ENCODE measurements around the gene CTAGE1.
"Not testable (repeated sequence)": the region's sequence is repeated elsewhere in the genome, so short reads cannot be mapped to it uniquely, and the experiment has no call there.

CTAGE1 gene

DNA sequence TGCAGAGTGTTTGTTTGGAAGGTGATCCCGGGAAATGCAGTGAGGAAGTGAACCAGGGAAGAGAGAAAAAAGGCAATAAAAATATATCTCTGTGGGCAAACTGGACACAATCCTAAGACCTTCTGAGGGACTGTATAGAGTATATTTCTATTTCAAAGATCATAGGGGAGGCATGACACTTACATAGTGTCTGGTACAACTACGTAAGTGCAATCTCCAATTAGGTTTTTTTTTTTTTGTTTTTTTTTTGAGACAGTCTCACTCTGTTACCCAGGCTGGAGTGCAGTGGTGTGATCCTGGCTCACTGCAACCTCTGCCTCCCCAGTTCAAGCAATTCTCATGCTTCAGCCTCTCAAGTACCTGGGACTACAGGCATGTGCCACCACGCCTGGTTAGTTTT is 24.6 kb downstream of the CTAGE1 start:
- not testable (repeated sequence) for DNase-seq (ENCODE audit: extremely low read depth in 1 of 2, low read depth in 1 of 2)

DNA sequence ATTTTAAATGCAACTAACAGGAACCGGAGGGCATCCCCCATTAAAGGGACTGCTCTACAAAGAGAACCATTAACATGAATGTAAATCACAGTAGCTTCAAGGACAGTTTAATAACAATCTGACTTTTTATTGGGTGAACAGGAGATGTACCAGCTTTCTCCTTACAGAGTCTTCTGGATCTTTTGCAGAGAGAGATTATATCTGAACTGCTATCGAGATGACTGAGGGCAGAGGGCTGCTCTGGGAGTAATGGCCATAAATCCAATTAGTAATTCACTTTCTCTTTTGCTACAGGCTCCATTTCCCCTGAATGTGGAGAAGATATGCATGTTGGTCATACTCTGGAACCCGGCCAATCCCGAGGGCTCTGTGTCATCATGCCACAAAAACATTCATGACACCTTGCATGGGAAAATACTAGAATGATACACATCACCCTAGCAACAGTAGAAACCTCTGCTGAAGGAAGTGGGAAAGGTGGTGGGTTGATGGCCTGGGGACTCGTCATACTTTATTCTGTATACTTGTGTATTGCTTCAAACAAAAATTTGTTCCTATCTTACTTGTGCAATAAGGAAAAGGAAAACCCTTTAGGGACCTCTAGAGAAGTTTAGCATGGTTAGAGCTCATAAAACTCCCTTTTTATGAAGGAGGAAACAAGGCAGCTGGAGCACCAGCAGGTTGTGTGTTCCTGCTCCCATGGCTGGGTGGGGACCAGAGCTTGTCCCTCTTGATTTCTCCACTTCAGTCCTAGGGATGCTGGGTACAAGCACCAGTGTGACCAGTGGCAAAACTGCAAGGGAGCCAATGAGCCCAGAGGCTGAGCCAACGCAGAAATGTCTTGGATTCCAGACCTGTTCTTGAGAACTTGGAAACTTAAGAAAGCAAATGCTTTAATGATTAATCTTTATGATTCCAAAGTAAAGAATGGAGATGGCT is 26.0 kb downstream of the CTAGE1 start:
- peak; percentile 20 to 24 for DNase-seq (ENCODE audit: extremely low read depth in 1 of 2, low read depth in 1 of 2)

DNA sequence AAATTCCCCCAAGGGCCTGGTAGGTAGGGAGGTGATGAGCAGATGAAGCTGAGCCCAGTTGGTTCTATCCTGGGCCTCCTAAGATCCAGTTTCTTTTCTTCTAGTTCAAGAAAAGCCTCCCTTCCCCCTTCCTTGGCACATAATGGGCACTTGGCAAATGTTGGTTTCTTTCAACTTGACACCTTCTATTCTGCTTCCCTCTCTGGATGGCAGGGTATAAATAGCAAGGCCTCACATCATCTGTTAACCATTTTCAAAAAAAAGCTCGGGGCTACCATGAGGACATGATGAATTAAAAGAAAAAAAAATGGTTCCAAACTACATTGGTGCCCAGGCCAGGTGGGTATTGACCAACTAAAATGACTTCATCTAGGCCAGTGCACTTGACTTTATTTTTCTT is 29.9 kb downstream of the CTAGE1 start:
- DNase-seq (ENCODE audit: extremely low read depth in 1 of 2, low read depth in 1 of 2): no peak

DNA sequence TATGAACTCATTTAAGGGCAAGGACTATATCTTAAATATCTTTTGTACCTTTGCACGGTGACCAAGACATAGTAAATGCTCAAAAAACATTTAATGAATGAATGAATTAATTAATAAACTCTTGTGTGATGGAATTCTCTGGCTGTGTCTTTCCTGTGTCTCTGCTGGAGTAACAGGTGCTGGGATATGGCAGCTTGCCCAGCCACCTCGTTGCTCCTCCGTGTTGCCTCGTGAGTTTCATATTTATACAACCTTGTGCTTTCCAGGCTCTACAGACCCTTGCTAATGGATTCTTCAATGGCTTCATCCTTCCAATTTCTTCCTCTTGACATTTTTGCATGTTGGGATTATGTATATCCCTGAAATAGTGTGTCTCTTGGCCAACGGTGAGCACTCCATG is 30.4 kb downstream of the CTAGE1 start:
- no peak for DNase-seq (ENCODE audit: extremely low read depth in 1 of 2, low read depth in 1 of 2)

DNA sequence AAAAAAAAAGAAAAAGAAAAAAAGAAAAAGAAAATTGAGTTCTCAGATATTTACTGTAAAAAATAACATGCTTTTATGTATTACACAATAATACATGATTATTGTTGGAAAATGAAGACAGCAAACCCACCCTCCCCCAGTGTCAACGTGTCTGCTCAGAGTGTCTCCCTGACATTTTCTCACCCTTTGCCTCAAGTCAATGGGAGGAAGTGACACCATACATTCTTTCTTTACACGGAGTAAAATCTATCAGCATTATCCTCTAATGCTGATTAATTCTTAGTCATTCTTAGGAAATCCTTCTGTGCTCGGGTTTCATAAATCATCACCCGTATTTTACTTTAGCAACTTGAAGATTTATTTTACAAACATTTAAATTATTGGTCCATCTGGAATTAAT is 32.0 kb downstream of the CTAGE1 start:
- no peak for DNase-seq (ENCODE audit: extremely low read depth in 1 of 2, low read depth in 1 of 2)

DNA sequence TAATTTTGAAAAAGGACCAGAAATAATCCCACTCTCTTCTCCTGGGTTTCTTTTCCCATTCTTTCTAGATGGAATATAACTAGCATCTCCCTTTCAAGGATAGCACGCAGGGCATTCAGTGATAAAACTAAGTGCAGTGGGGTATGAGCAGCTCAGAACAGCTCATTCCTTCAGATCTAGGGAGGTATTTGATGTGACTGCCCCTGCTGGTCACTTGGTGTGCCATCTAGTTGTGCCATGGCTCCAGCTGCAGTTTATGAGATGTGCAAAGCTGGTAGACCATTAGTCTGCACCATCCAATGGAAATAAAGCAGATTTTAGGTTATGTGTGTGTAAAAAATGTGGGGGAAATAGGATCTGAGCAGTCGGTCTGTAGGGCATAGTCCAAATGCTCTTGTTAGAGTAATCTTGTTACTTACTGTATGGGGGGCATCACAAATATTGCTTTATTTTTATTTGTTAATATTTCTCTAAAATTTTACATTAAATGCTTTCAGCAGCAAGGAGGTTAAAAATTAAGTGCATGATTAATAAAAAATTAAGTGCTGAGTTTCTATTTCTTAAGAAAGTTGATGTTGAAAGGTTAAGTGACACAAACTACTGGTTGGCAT is 38.9 kb downstream of the CTAGE1 start:
- DNase-seq (ENCODE audit: extremely low read depth in 1 of 2, low read depth in 1 of 2): no peak

DNA sequence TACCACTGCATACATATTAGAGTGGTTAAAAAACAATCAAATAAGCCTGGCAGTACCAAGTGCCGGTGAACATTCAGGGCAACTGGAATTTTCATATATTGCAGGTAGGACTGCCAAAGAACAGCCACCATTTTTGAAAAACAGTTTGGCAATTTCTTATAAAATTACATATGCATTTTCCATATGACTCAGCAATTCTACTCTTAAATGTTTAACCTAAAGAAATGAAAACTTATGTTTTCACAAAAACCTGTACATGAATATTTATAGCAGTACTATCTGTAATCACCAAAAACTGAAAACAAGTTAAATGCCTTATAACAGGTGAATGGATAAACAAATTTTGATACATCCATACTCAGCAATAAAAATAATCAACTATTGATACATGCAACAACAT is 39.9 kb downstream of the CTAGE1 start:
- no peak for DNase-seq (ENCODE audit: extremely low read depth in 1 of 2, low read depth in 1 of 2)

DNA sequence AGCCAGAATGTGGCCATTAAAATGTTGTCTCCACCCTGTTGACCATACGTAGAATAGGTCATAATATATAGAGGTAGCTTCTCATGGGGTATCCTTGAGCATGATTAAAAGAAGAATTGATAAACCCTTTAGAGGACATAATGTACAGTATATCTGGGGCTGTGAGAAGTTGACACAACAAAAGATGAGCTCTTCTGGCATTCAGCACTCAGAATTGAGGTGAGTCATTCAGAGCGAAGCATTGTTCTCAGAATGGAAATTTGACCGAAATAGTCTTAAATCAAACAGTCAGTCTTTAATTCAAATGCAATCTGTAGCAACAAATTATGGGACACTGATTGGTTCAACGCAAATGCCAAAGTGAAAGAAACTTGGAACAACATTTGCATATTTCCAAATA is 47.3 kb downstream of the CTAGE1 start:
- DNase-seq (ENCODE audit: extremely low read depth in 1 of 2, low read depth in 1 of 2): no peak

DNA sequence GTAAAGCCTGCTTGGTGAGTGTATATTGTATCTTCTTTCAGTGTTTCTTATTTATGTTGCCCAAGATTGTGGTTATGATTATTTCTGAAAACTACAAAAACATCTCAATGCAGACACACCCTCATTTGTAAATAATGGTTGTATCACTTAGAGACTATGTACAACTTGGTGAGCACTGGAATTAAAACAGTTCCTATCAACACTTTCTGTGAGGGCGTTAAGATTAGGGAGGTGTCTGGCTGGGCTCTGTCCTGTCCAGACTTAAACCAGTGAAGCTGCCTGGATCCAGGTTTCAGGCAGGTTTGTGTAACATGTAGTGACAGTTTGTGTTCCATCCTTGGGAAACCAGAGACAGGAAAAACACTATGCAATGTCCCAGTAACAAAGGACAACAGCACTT is 49.7 kb downstream of the CTAGE1 start:
- DNase-seq (ENCODE audit: extremely low read depth in 1 of 2, low read depth in 1 of 2): no peak

DNA sequence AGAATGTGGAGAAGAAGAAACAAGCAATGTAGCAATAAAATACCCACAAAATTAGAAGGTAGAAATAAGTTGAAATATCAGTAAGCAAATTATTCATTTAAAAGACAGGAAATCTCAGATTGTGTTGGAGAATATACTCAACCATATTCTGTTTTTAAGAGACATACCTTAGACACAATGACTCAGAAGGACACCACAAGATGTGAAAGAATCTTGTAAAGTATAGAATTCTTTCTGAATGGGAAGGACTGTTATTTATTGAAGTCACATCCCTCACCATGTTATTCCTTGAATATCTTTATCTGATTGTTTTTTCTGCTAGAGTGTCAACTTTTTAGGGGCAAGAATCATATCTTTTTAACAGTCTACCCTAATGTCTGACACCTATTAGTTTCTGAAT is 50.4 kb downstream of the CTAGE1 start:
- no peak for DNase-seq (ENCODE audit: extremely low read depth in 1 of 2, low read depth in 1 of 2)

DNA sequence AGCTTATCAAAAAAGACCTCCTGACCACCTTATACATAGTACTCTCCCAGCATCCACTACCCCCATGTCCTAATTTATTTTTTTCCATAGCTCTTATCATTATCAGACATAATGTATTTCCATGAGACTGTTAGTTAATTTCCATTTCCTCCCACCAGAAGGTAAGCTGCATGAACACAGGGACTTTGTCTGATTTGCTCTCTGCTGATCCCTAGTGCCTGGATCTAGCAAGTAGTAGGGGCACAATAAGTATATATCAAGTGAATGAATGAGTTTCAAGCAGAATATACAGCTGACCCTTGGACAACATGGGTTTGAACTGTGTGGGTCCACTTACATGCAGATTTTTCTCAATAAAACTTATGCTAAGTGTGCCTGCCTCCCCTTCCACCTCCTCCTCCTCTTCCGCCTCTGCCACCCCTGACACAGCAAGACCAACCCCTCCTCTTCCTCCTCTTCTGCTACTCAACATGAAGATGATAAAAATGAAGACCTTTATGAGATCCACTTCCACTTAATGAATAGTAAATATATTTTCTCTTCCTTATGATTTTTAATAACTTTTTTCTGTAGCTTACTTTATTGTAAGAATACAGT is 53.8 kb downstream of the CTAGE1 start:
- DNase-seq (ENCODE audit: extremely low read depth in 1 of 2, low read depth in 1 of 2): no peak
